Cardiac septum (tissue), 1 donor: ENCODE data around the gene LCNL1. TPM values are rescaled to one million over a fixed set of nuclear protein-coding genes. Genes with fewer than 3 reads are reported as not detected.

Source experiments
- DNase-seq: peaks from one replicate; pipeline ENCODE4 v3.0.0-alpha.2; 2020; ENCODE audit warnings: low spot score
- intact Hi-C: fragments of 100-400 bp; cut with DNase I; formaldehyde crosslinking; loops from one replicate; pipeline ENCODE4 v1.14.0; 2022
- total RNA-seq: library from RNA; stranded (reverse); fragmentation: NEBNext Ultra II Directional; extraction: Animal tissue kit (Norgen Biotek cat#: 25700); gene quantifications from one replicate; pipeline ENCODE4 v1.2.1, GENCODE V29; 2021
- donor health status: DM: no; HTN: no; CAD: no.

LCNL1 gene
- total RNA-seq, 1 donor from 2014 or later, result 5.9 TPM

GRCh38 chr9:136955943-136956335 lies 26.9 kb upstream of the LCNL1 start:
- intact Hi-C loops, result no loop called here
- no peak for DNase-seq

- intact Hi-C loops, result no loop called here
- no peak for DNase-seq
Measured at GRCh38 chr9:136956604-136957003, 26.2 kb upstream of the LCNL1 start.

GRCh38 chr9:136957461-136957860 lies 25.3 kb upstream of the LCNL1 start:
- intact Hi-C loops, result no loop called here
- DNase-seq, result no peak

- no peak for DNase-seq
- intact Hi-C loops, result no loop called here
Measured at GRCh38 chr9:136957901-136958300, 24.9 kb upstream of the LCNL1 start.

- no peak for DNase-seq
- intact Hi-C loops, result no loop called here
Measured at GRCh38 chr9:136958473-136958872, 24.3 kb upstream of the LCNL1 start.

GRCh38 chr9:136958898-136959850 lies 23.6 kb upstream of the LCNL1 start:
- DNase-seq, result no peak
- intact Hi-C loops, result no loop called here

GRCh38 chr9:136960212-136960937 lies 22.4 kb upstream of the LCNL1 start:
- no peak for DNase-seq
- intact Hi-C loops, result no loop called here

- no peak for DNase-seq
- intact Hi-C loops, result no loop called here
Measured at GRCh38 chr9:136960938-136961275, 21.9 kb upstream of the LCNL1 start.

GRCh38 chr9:136961279-136962065 lies 21.3 kb upstream of the LCNL1 start:
- intact Hi-C loops, result no loop called here
- DNase-seq, result no peak

GRCh38 chr9:136962163-136962562 lies 20.6 kb upstream of the LCNL1 start:
- DNase-seq, result no peak
- intact Hi-C loops, result no loop called here

- no peak for DNase-seq
- intact Hi-C loops, result no loop called here
Measured at GRCh38 chr9:136962701-136963248, 20.0 kb upstream of the LCNL1 start.

GRCh38 chr9:136963341-136963740 lies 19.5 kb upstream of the LCNL1 start:
- no peak for DNase-seq
- intact Hi-C loops, result no loop called here

- DNase-seq, result no peak
- intact Hi-C loops, result no loop called here
Measured at GRCh38 chr9:136963751-136964150, 19.0 kb upstream of the LCNL1 start.

- DNase-seq, result no peak
Measured at GRCh38 chr9:136964171-136964689, 18.6 kb upstream of the LCNL1 start.

GRCh38 chr9:136964833-136965422 lies 17.9 kb upstream of the LCNL1 start:
- intact Hi-C loops, result no loop called here
- DNase-seq, result no peak

More at GRCh38 chr9:136964171-136964689, 18.6 kb upstream of the LCNL1 start:
- intact Hi-C loops, result no loop called here

- intact Hi-C loops, result no loop called here
- no peak for DNase-seq
Measured at GRCh38 chr9:136965771-136966484, 16.9 kb upstream of the LCNL1 start.

- no peak for DNase-seq
- intact Hi-C loops, result no loop called here
Measured at GRCh38 chr9:136968333-136969127, 14.3 kb upstream of the LCNL1 start.

- no peak for DNase-seq
- intact Hi-C loops, result no loop called here
Measured at GRCh38 chr9:136969150-136969549, 13.6 kb upstream of the LCNL1 start.
